Stomach (tissue), 4 donors: Measurements from ENCODE around the gene AR.

Experiments used
- POLR2A ChIP-seq, 4 donors: fragments of 450-650 bp; IDR thresholded peaks; one replicate each; pipeline ENCODE4 v1.6.1; 2016; ENCODE audit warnings: antibody characterized with exemption in 4 of 4, control low read depth in 2 of 4, mild to moderate bottlenecking in 1 of 4, moderate library complexity in 1 of 4
- TF ChIP-seq, protein P1 (sequence below), 7 experiments: fragments of 450-650 bp in 4 of 7; fragments of 200-600 bp in 3 of 7; sonication (generic) in 3 of 7; IDR thresholded peaks; one replicate each; pipeline ENCODE4 v1.5.1; 2016 to 2019; ENCODE audit warnings: antibody characterized with exemption in 7 of 7, control low read depth in 2 of 7, mild to moderate bottlenecking in 1 of 7

DNA sequence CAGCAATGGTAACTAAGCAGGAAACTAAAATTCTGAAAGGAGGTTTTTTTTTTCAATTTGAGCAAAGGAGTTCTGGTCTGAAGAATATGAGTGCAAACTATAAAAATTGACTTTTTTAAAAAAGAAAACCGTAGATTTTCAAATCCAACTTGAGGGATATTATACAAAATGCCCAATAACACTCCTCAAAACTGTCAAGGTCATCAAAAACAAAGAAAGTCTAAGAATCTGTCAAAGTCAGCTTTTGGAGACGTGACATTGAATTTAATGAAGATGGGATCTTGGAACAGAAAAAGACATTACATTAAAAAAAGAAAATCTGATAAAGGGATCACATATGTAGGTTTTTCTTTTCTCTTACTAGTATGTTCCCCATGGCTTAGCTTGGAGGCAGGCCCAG is 40.4 kb upstream of the AR start:
- TF ChIP-seq, protein P1, sequence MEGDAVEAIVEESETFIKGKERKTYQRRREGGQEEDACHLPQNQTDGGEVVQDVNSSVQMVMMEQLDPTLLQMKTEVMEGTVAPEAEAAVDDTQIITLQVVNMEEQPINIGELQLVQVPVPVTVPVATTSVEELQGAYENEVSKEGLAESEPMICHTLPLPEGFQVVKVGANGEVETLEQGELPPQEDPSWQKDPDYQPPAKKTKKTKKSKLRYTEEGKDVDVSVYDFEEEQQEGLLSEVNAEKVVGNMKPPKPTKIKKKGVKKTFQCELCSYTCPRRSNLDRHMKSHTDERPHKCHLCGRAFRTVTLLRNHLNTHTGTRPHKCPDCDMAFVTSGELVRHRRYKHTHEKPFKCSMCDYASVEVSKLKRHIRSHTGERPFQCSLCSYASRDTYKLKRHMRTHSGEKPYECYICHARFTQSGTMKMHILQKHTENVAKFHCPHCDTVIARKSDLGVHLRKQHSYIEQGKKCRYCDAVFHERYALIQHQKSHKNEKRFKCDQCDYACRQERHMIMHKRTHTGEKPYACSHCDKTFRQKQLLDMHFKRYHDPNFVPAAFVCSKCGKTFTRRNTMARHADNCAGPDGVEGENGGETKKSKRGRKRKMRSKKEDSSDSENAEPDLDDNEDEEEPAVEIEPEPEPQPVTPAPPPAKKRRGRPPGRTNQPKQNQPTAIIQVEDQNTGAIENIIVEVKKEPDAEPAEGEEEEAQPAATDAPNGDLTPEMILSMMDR (IDR thresholded peaks at IDR 0.05) = no peak
- TF ChIP-seq POLR2A (IDR thresholded peaks at IDR 0.05) = no peak
